ENCODE measurements around the gene TGFBRAP1.
"Not testable (repeated sequence)": the region's sequence is repeated elsewhere in the genome, so short reads cannot be mapped to it uniquely, and the experiment has no call there.

The TGFBRAP1 gene

GRCh38 chr2:105328281-105329196 lies 996 bp downstream of the TGFBRAP1 start:
- DNase-seq (ENCODE audit: extremely low spot score) = no peak
- CTCF ChIA-PET = interaction anchor here (0.7 to 2.2 kb wide), 6 partner anchors 8 to 40 kb away, joined by 3 to 8 read pairs (median 4); partner anchors contain the start of gene C2orf49
- POLR2A ChIA-PET = interaction anchor here (0.7 to 1.6 kb wide), 2 partner anchors 13 to 419 kb away, joined by 3 to 5 read pairs; no protein-coding TSS in a partner anchor
- TF ChIP-seq CTCF (IDR thresholded peaks at IDR 0.05; ENCODE audit: control extremely low read depth, extremely low read depth, low read depth, missing control alignments) = no peak

DNA sequence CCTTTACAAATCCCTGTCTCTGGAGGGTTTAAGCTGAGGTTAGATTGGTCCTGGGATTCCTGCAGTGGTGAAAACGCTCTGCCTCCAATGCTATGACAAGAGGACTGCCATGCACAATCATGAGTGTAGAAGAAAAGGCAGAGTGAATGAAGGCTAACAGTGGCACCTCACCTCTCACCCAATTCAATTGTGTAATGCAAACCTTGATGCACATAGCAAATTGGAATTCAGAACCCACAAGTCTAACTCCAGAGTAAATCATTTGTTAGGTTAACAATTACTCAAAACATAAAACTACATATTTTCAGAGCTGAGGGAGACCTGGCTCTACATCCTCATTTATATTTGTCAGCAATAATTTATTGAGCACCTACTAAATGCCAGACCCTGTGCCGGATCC lies 1.8 kb downstream of the TGFBRAP1 start:
- ChIA-PET POLR2A (interaction anchor here (0.6 to 1.6 kb wide), 2 partner anchors 12 to 16 kb away, joined by 3 to 5 read pairs; no protein-coding TSS in a partner anchor), CTCF (interaction anchor here (1.3 to 2.2 kb wide), 3 partner anchors 9 to 39 kb away, joined by 4 to 8 read pairs (median 5); partner anchors contain the start of gene C2orf49)

GRCh38 chr2:105327271-105327670 lies 2.3 kb downstream of the TGFBRAP1 start:
- ChIA-PET POLR2A (interaction anchor here (0.6 kb wide), 1 partner anchor 16 kb away, joined by 3 read pairs; no protein-coding TSS in a partner anchor), CTCF (interaction anchor here (1.6 to 2.2 kb wide), 2 partner anchors 12 to 39 kb away, joined by 4 to 8 read pairs; no protein-coding TSS in a partner anchor)

More for the DNA sequence above, 1.8 kb downstream of the TGFBRAP1 start:
- DNase-seq (ENCODE audit: extremely low spot score) = no peak
- TF ChIP-seq CTCF (IDR thresholded peaks at IDR 0.05; ENCODE audit: control extremely low read depth, extremely low read depth, low read depth, missing control alignments) = no peak

DNA sequence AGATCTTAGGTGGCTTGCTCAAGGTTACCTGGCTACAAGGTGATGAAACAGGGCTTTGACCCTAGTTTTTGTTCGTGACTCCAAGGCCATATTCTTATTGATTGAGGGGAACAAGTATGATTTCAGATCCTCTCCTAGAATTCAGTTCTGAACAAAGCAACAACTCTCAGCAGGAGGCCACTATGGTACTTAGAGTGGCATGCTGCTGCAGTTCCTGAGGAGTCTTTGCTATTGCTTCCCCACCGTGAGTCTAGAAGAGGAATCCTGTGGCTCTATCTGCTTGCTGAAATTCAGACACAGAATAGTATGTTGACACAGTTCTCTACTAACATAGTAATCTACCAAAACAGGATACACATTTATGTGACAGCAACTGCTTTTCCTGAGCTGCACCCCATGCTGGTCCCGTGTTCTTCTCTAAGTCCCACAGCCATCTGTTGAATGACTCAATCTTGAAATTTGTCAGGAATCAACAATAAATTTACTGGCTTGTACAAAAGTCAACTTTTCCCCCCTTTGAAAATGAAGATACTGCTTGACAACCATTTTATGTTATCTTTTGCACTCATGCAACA lies 4.1 kb downstream of the TGFBRAP1 start:
- DNase-seq (ENCODE audit: extremely low spot score) = no peak
- TF ChIP-seq CTCF (IDR thresholded peaks at IDR 0.05; ENCODE audit: control extremely low read depth, extremely low read depth, low read depth, missing control alignments) = no peak
- ChIA-PET CTCF (no interaction called here), POLR2A (no interaction called here)

More at GRCh38 chr2:105327271-105327670, 2.3 kb downstream of the TGFBRAP1 start:
- not testable (repeated sequence) for DNase-seq (ENCODE audit: extremely low spot score)

DNA sequence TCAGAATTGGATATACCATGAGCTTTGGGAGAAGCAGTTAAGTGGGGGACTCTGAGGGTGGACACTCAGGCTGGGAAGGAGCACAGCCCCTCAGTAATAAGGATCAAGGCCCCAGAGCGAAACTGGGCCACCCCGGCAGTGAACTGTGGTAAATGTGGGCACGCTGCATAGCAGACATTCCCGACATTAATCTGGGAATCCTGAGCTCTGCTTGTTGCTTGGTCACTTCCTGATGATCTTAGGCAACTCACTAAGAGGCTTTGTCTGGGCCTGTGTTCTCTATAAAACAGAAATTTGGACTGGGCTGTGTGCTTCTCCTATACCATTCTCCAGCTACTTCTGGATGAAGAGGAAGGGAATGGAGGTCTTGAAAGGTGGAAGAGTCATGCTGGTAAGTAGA lies 4.8 kb downstream of the TGFBRAP1 start:
- TF ChIP-seq CTCF (IDR thresholded peaks at IDR 0.05; ENCODE audit: control extremely low read depth, extremely low read depth, low read depth, missing control alignments) = no peak
- ChIA-PET CTCF (no interaction called here), POLR2A (no interaction called here)
- no peak for DNase-seq (ENCODE audit: extremely low spot score)

DNA sequence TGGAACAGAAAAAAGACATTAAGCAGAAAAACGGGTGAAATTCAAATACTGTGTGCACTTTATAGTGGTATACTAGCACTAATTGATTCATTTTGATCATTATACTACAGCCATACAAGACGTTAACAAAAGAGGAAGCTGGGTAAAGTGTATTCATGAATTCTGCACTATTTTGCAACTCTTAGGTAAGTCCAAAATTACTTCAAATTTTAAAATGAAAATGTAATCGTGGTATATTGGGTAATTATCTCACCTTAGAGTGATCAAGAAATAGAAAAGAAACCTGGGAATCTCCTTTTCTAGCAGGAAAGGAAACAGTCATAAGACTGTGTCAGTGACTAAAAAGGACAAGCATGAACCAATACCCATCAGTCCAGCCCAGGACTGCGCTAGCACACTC lies 5.4 kb downstream of the TGFBRAP1 start:
- TF ChIP-seq CTCF (IDR thresholded peaks at IDR 0.05; ENCODE audit: control extremely low read depth, extremely low read depth, low read depth, missing control alignments) = no peak
- ChIA-PET POLR2A (no interaction called here), CTCF (interaction anchor here (1.7 kb wide), 1 partner anchor 12 kb away, joined by 5 read pairs; no protein-coding TSS in a partner anchor)
- DNase-seq (ENCODE audit: extremely low spot score) = no peak

All from GM10248 (cell line).